MM.1S (cell line): ENCODE data around the gene SCARB2.

Experiments
- DNase-seq: peaks from one replicate; pipeline ENCODE4 v3.0.0-alpha.2; 2015
- H2AFZ ChIP-seq: fragments of 300-600 bp; sonication (generic); 2 replicates; pipeline ENCODE4 v1.6.0; 2016; ENCODE audit warnings: antibody characterized with exemption, low read length
- H3F3A ChIP-seq: fragments of 300-600 bp; sonication (generic); 2 replicates; pipeline ENCODE4 v1.6.1; 2016; ENCODE audit warnings: mild to moderate bottlenecking, antibody characterized with exemption, low read length, moderate library complexity, mixed read lengths; ENCODE audit not compliant: insufficient read depth
- H3K27ac ChIP-seq: fragments of 300-600 bp; sonication (generic); 2 replicates; pipeline ENCODE4 v1.5.1; 2016; ENCODE audit warnings: mild to moderate bottlenecking, low read length
- H3K27me3 ChIP-seq: fragments of 300-600 bp; sonication (generic); replicated peaks from 2 replicates; pipeline ENCODE4 v1.6.0; 2016; ENCODE audit warnings: low read length; ENCODE audit not compliant: insufficient read depth
- H3K36me3 ChIP-seq: fragments of 300-600 bp; sonication (generic); replicated peaks from 2 replicates; pipeline ENCODE4 v1.6.1; 2016; ENCODE audit warnings: mild to moderate bottlenecking, low read length, mixed read lengths; ENCODE audit not compliant: insufficient read depth
- H3K4me1 ChIP-seq: fragments of 300-600 bp; sonication (generic); 2 replicates; pipeline ENCODE4 v1.6.1; 2016; ENCODE audit warnings: low read length, mixed read lengths
- H3K4me2 ChIP-seq: fragments of 300-600 bp; sonication (generic); 2 replicates; pipeline ENCODE4 v1.6.0; 2016; ENCODE audit warnings: low read depth, low read length
- H3K4me3 ChIP-seq: fragments of 300-600 bp; sonication (generic); 2 replicates; pipeline ENCODE4 v1.5.1; 2016; ENCODE audit warnings: low read length, mixed read lengths
- H3K79me2 ChIP-seq: fragments of 300-600 bp; sonication (generic); 2 replicates; pipeline ENCODE4 v1.6.1; 2016; ENCODE audit warnings: mixed run types, low read length, mixed read lengths
- H3K9ac ChIP-seq: fragments of 300-600 bp; sonication (generic); 2 replicates; pipeline ENCODE4 v1.6.1; 2016; ENCODE audit warnings: low read length, mixed read lengths
- H3K9me2 ChIP-seq: fragments of 300-600 bp; sonication (generic); replicated peaks from 2 replicates; pipeline ENCODE4 v1.6.1; 2016; ENCODE audit warnings: mild to moderate bottlenecking, low read length, mixed read lengths; ENCODE audit not compliant: insufficient read depth
- H3K9me3 ChIP-seq: fragments of 300-600 bp; sonication (generic); replicated peaks from 2 replicates; pipeline ENCODE4 v1.6.1; 2016; ENCODE audit warnings: mild to moderate bottlenecking, low read length, mixed read lengths; ENCODE audit not compliant: insufficient read depth
- H4K20me1 ChIP-seq: fragments of 300-600 bp; sonication (generic); 2 replicates; pipeline ENCODE4 v1.6.1; 2016; ENCODE audit warnings: mild to moderate bottlenecking, low read length, moderate library complexity, mixed read lengths; ENCODE audit not compliant: insufficient read depth
- CTCF ChIP-seq: fragments of 300-600 bp; sonication (generic); IDR thresholded peaks from 2 replicates; pipeline ENCODE4 v1.5.1; 2016; ENCODE audit warnings: antibody characterized with exemption, low read length, mixed read lengths
- EZH2 ChIP-seq: fragments of 300-600 bp; sonication (generic); optimal IDR thresholded peaks from 2 replicates; pipeline ENCODE3; 2017; ENCODE audit warnings: low read depth, mild to moderate bottlenecking, antibody characterized with exemption, low read length, mixed read lengths
- EZH2phosphoT487 ChIP-seq: fragments of 300-600 bp; sonication (generic); IDR thresholded peaks from 2 replicates; pipeline ENCODE4 v1.6.1; 2018; ENCODE audit warnings: antibody characterized with exemption, low read length

The SCARB2 gene

DNA sequence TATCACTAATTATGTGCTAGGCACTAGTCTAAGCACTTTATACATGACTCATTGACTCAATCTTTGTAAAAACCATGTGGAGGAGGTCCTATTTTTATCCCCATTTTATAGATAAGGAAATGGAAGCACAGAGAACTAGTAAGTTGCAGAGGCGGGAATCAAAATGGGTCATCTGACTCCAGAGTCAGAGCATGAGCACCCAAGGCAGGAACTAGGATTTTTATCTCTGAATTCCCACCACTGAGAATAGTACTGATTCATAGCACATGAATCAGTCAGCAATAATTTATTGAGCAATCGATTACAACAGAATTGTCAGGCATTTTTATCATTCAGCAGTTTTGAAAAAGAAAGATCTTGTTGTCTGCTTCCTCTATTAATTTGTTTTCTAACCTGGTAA, 19.3 kb downstream of the SCARB2 start:
- Histone ChIP-seq H3F3A (peaks cover 29% of the 10 kb centered on the region), H3K4me1 (peaks cover 28% of the 10 kb centered on the region), H3K4me2 (no peak overlapping the region)

GRCh38 chr4:76192236-76192635, 21.4 kb downstream of the SCARB2 start:
- H3K4me3 ChIP-seq, result no peak overlapping the region
- no peaks in the 10 kb centered on the region for H3K9me2 ChIP-seq
- H3K9ac ChIP-seq, result no peak overlapping the region
- no peak for TF ChIP-seq EZH2phosphoT487
- no peak for TF ChIP-seq EZH2
- no peak for TF ChIP-seq CTCF
- DNase-seq, result no peak
- peaks cover 10% of the 10 kb centered on the region for H3K4me1 ChIP-seq
- H3K27me3 ChIP-seq, result no peaks in the 10 kb centered on the region
- peaks cover 95% of the 10 kb centered on the region for H3K79me2 ChIP-seq
- no peak overlapping the region for H2AFZ ChIP-seq
- 0 out of 2 replicates have a peak, but pooled peaks cover 18% of the 10 kb centered on the region for H3K36me3 ChIP-seq
- peaks cover 8% of the 10 kb centered on the region for H3F3A ChIP-seq
- H4K20me1 ChIP-seq, result no peaks in the 10 kb centered on the region
- H3K4me2 ChIP-seq, result no peak overlapping the region
- no peaks in the 10 kb centered on the region for H3K9me3 ChIP-seq
- H3K27ac ChIP-seq, result no peak overlapping the region

More for the DNA sequence above, 19.3 kb downstream of the SCARB2 start:
- no peaks in the 10 kb centered on the region for H3K27me3 ChIP-seq
- no peak overlapping the region for H3K4me3 ChIP-seq
- no peaks in the 10 kb centered on the region for H4K20me1 ChIP-seq
- H3K9me3 ChIP-seq, result no peaks in the 10 kb centered on the region
- peaks cover 80% of the 10 kb centered on the region for H3K79me2 ChIP-seq
- no peak for TF ChIP-seq EZH2
- no peak for TF ChIP-seq CTCF
- no peak for TF ChIP-seq EZH2phosphoT487
- DNase-seq, result no peak
- H3K27ac ChIP-seq, result no peak overlapping the region
- H3K36me3 ChIP-seq, result 0 out of 2 replicates have a peak, but pooled peaks cover 18% of the 10 kb centered on the region
- H3K9me2 ChIP-seq, result no peaks in the 10 kb centered on the region
- no peak overlapping the region for H2AFZ ChIP-seq
- no peak overlapping the region for H3K9ac ChIP-seq

GRCh38 chr4:76188557-76188956, 25.1 kb downstream of the SCARB2 start:
- Histone ChIP-seq H3F3A (no peaks in the 10 kb centered on the region), H3K9ac (no peak overlapping the region), H2AFZ (no peak overlapping the region), H3K27ac (no peak overlapping the region), H3K36me3 (0 out of 2 replicates have a peak, but pooled peaks cover 7% of the 10 kb centered on the region), H3K4me2 (no peak overlapping the region), H3K9me2 (no peaks in the 10 kb centered on the region), H3K9me3 (no peaks in the 10 kb centered on the region), H3K79me2 (peaks cover 95% of the 10 kb centered on the region), H3K27me3 (no peaks in the 10 kb centered on the region), H3K4me3 (no peak overlapping the region), H3K4me1 (no peaks in the 10 kb centered on the region), H4K20me1 (peaks cover 6% of the 10 kb centered on the region; the same call in 1 of the 2 replicates)
- TF ChIP-seq EZH2 (no peak), EZH2phosphoT487 (no peak)
- DNase-seq, result no peak

DNA sequence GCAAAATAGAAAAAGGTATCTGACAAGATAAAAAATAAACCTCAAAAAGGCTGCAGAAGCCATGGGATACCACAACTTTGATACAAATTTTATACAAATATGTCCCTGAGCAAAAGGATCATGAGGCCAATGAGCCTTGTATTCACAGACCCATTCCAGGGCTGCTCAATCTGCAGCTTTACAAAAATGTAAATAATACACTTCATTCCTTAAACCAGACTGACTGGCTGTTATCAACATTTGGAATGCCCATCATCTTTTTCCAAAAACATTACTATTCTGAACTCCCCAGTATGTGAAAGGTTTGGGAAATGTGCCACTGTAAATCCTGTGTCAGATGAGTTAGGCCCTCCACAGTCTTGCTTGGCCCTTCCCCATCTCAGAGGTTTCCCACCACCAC, 25.5 kb downstream of the SCARB2 start:
- H3K36me3 ChIP-seq, result 0 out of 2 replicates have a peak, but pooled peaks cover 7% of the 10 kb centered on the region
- H3K9me3 ChIP-seq, result no peaks in the 10 kb centered on the region
- H3K79me2 ChIP-seq, result peaks cover 95% of the 10 kb centered on the region
- H3K4me3 ChIP-seq, result no peak overlapping the region
- no peak for DNase-seq
- H3K27ac ChIP-seq, result no peak overlapping the region
- no peak overlapping the region for H3K4me2 ChIP-seq
- no peaks in the 10 kb centered on the region for H3K4me1 ChIP-seq
- TF ChIP-seq EZH2 (no peak), EZH2phosphoT487 (no peak), CTCF (no peak)
- no peaks in the 10 kb centered on the region for H3F3A ChIP-seq
- H4K20me1 ChIP-seq, result peaks cover 6% of the 10 kb centered on the region; the same call in 1 of the 2 replicates
- H3K9me2 ChIP-seq, result no peaks in the 10 kb centered on the region
- H2AFZ ChIP-seq, result no peak overlapping the region
- H3K27me3 ChIP-seq, result no peaks in the 10 kb centered on the region
- no peak overlapping the region for H3K9ac ChIP-seq
